AG04450 (cell line): ENCODE measurements around the gene ADAM12. TPM values are rescaled to one million over a fixed set of nuclear protein-coding genes. Genes with fewer than 3 reads are reported as not detected.

Experiments
- CTCF ChIA-PET: fragments of 300-600, 350-600 bp; formaldehyde crosslinking; extraction: SDS; loops from one replicate; lab custom pipeline; 2022; ENCODE audit warnings: antibody characterized with exemption, inconsistent platforms; lab: Charles Lee
- POLR2A ChIA-PET: fragments of 350-600 bp; formaldehyde crosslinking; extraction: SDS; loops from one replicate; lab custom pipeline; 2021; ENCODE audit warnings: antibody characterized with exemption, inconsistent platforms; lab: Yijun Ruan, JAX
- DNase-seq: peaks from one replicate; pipeline ENCODE4 v3.0.0-alpha.2; 2011; ENCODE audit warnings: low read depth, low spot score
- H3K27ac ChIP-seq: one replicate; pipeline ENCODE4 v1.5.1; 2012; ENCODE audit warnings: low read depth, low read length, control low read depth
- H3K27me3 ChIP-seq: one replicate; pipeline ENCODE4 v1.6.0; 2012; ENCODE audit warnings: low read length; ENCODE audit not compliant: control insufficient read depth, insufficient read depth
- H3K4me3 ChIP-seq: 2 replicates; pipeline ENCODE4 v1.5.1; 2011; ENCODE audit warnings: mild to moderate bottlenecking, low read depth, low read length, control low read depth
- H3K9me3 ChIP-seq: 2 replicates; pipeline ENCODE4 v1.5.1; 2012; ENCODE audit warnings: low read length; ENCODE audit not compliant: control insufficient read depth, insufficient read depth
- polyA plus RNA-seq: library from polyadenylated mRNA; depleted of rRNA; stranded (reverse); fragments of >200 nt; gene quantifications from 2 replicates; pipeline ENCODE4 v1.2.3, GENCODE V29; 2011
- TF ChIP-seq, protein P1 (sequence below): IDR thresholded peaks from 2 replicates; pipeline ENCODE4 v1.5.1; 2011; ENCODE audit warnings: low read depth, low read length, control low read depth, inconsistent platforms

ADAM12 gene
- polyA plus RNA-seq, 1 experiment, result 8.0 TPM

DNA sequence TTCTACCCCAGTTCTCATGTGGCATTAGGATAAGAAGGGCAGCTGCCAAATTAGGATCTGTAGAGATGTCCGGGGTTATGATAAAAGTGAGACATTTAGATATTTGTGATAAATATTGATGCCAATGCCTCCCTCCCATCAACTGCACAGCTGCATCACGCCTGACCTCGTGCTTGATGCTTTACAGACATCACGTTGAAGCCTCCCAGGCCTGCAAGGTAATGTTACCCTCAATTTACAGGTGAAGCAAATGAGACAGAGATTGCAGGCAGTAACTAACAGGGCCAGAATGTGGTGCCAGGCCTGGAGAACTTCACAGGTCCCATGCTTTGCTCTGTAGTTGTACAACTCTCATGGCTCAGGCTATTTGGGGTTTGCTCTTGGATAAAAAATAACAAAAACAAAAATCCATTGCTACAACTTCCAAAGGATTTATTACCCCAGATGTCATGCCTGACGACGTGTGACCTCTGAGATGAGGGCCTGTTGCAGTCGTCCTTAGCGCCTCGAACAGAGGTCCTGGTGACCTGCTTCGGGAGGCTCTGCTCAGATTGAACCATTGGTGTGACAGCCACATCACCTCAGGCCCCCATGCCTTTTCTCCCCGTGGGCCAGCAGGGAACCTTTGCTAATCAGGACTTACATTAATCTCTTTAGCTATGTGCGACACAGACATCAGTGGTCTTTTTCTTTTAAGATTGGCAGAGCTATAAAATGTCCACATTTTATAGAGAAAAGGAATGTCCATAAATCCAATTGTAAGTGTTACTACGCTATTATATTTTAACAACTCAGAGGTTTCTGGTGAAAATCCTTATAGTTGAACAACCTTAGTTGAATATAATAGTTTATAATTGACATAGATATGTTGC is 169.3 kb downstream of the ADAM12 start:
- ChIA-PET POLR2A (interaction anchor here (0.6 kb wide), 1 partner anchor 15 kb away, joined by 3 read pairs; no protein-coding TSS in a partner anchor), CTCF (no interaction called here)
- Histone ChIP-seq H3K9me3 (no peaks in the 10 kb centered on the region; the same call in 1 of the 2 replicates), H3K4me3 (no peak overlapping the region), H3K27ac (no peak overlapping the region), H3K27me3 (no peaks in the 10 kb centered on the region)
- TF ChIP-seq, protein P1, sequence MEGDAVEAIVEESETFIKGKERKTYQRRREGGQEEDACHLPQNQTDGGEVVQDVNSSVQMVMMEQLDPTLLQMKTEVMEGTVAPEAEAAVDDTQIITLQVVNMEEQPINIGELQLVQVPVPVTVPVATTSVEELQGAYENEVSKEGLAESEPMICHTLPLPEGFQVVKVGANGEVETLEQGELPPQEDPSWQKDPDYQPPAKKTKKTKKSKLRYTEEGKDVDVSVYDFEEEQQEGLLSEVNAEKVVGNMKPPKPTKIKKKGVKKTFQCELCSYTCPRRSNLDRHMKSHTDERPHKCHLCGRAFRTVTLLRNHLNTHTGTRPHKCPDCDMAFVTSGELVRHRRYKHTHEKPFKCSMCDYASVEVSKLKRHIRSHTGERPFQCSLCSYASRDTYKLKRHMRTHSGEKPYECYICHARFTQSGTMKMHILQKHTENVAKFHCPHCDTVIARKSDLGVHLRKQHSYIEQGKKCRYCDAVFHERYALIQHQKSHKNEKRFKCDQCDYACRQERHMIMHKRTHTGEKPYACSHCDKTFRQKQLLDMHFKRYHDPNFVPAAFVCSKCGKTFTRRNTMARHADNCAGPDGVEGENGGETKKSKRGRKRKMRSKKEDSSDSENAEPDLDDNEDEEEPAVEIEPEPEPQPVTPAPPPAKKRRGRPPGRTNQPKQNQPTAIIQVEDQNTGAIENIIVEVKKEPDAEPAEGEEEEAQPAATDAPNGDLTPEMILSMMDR, result no peak
- no peak for DNase-seq

DNA sequence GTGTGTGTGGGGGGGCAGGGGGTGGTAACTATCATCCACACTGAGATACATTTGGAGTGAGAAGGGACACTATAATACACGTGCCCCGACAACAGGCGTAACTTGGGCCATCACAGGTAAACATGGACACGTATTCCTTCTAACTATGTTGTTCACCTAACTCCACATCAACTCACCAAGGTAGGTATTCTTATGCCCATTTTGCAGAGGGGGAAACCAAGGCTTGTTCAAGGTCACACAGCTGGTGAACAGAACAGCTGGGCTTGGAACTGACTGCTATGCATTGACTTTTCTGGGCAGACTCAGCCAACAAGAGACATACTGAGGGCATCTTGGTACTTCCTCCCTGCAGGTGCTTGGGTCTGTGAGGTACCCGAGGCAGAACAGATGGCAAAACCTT is 170.1 kb downstream of the ADAM12 start:
- no peak for DNase-seq
- ChIA-PET POLR2A (no interaction called here), CTCF (no interaction called here)
- Histone ChIP-seq H3K27ac (no peak overlapping the region), H3K27me3 (no peaks in the 10 kb centered on the region), H3K9me3 (no peaks in the 10 kb centered on the region), H3K4me3 (no peak overlapping the region)
- TF ChIP-seq, protein P1, result no peak

DNA sequence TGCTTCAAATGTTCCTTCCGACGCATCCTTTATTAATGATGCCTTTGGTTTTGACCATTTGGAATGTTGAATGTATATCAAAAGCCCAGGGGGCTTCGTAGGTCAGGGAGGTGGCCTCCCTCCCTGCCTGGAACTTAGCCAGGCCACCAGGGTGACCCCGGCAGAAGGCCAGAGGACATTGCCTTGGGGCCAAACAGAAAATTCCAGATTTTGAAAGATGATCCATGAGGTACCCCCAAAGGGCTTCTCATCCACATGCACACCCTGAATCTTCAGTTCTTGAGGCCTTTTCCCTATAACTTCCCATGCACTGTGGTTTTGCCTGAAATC is 171.7 kb downstream of the ADAM12 start:
- no peak overlapping the region for H3K27ac ChIP-seq
- H3K4me3 ChIP-seq, result no peak overlapping the region
- H3K9me3 ChIP-seq, result no peaks in the 10 kb centered on the region
- ChIA-PET CTCF (no interaction called here), POLR2A (interaction anchor here (0.6 kb wide), 1 partner anchor 24 kb away, joined by 3 read pairs; no protein-coding TSS in a partner anchor)
- H3K27me3 ChIP-seq, result no peaks in the 10 kb centered on the region
- no peak for DNase-seq
- TF ChIP-seq, protein P1, result no peak

DNA sequence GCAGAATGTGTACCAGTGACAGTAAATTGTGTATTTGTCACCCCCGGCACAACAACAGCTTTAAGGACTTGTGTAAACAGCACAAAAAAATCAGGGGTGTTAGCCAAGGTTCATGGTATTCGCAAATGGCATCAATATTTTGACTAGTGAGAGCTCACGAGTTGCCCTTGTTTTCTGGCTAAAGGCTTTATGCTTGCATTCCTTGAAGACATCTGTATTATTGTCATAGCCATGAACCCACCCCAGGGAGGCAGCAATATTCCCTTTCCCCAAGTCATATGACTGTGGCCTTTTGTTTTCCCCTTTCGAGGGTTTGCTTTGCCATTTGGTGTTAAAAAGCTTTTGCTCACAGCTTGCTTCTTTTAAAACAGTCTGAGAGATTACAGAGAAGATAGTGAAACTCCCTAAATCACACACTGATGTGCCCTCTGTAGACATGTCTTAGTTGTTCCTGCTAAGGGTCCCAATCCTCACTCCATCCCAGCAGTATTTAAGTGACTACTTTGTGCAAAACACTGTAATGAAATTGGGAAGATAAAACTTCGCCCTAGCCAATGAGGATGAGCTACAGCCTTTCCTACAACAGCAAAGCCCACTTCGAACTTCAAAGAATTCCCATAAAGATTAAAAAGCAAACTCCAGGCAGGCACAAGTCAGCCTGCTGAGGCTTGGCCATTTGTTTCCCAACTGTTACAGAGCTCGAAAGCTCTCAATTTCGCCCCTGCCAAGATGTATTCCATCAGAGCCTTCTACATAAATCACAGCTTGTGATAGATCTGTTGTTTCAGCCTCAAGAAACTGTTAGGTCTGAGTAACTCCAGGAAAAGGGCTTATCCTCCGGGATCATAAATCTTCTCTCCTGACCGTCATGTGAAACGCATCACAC is 172.3 kb downstream of the ADAM12 start:
- ChIA-PET CTCF (no interaction called here), POLR2A (interaction anchor here (0.8 kb wide), 1 partner anchor 37 kb away, joined by 4 read pairs; no protein-coding TSS in a partner anchor)
- H3K27me3 ChIP-seq, result no peaks in the 10 kb centered on the region
- no peaks in the 10 kb centered on the region for H3K9me3 ChIP-seq
- no peak for DNase-seq
- H3K27ac ChIP-seq, result no peak overlapping the region
- H3K4me3 ChIP-seq, result no peak overlapping the region
- TF ChIP-seq, protein P1, result no peak
